Measurements from ENCODE around the gene OOSP2.
"Not testable (repeated sequence)": the region's sequence is repeated elsewhere in the genome, so short reads cannot be mapped to it uniquely, and the experiment has no call there.

Gene OOSP2

DNA sequence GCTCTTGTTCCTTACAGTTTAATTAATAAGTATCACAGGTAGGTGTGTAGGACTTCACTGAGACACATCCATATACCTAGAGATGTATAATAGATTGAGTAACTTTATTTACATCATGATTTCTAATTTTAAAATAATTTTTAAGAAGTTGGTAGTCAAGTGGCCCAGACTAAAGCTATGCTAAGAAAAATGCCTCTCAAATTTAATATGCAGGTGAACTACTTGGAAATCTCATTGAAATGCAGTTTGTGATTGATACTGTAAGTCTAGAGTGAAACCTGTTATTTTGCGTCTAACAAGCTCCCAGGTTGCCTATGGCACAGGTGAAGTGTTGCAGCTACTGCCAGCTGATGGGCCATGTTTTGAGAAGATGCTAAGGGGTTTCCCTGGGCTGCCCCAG lies 23.3 kb upstream of the OOSP2 start, which contains the start of gene OOSP4B:
TSS of gene OOSP4B (plus strand) at position 301 of the 400 bp plus-strand sequence.
- no peak for DNase-seq (ENCODE audit: low spot score)
- CTCF ChIA-PET: interaction anchor here (0.6 kb wide), 1 partner anchor 192 kb away, joined by 5 read pairs; no protein-coding TSS in a partner anchor
- no peak within 1 kb of the TSS for H3K27ac ChIP-seq
- no peak for TF ChIP-seq CTCF (conservative IDR thresholded peaks at IDR 0.05; ENCODE audit: low read depth)
- POLR2A ChIA-PET (ENCODE audit: low non-redundant PET): no interaction called here

DNA sequence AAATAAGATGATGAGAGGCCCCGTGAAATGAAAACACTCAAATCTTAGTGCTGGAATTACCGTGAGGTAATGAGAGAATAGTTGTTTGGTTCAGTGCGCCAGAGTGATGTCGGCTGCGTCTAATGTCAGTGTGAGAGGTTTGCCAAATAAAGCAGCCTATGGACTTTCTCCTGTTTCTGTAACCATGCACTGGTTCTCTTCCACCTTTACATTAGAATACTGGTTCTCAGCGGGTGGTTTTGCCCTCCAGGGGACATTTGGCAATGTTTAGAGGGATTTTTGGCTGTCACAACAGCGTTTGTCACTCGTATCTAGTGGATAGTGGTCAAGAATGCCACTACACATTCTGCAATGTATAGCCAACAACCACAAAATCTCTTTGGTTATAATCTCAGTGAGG lies 22.2 kb upstream of the OOSP2 start:
- ChIA-PET POLR2A (ENCODE audit: low non-redundant PET) (no interaction called here), CTCF (no interaction called here)
- no peak overlapping the region for H3K27ac ChIP-seq
- no peak for TF ChIP-seq CTCF (conservative IDR thresholded peaks at IDR 0.05; ENCODE audit: low read depth)
- DNase-seq (ENCODE audit: low spot score): no peak

- H3K27ac ChIP-seq; POLR2A ChIA-PET (ENCODE audit: low non-redundant PET); CTCF ChIA-PET; DNase-seq (ENCODE audit: low spot score): not testable (repeated sequence)
Observed at GRCh38 chr11:60020376-60020775, 19.8 kb upstream of the OOSP2 start.

DNA sequence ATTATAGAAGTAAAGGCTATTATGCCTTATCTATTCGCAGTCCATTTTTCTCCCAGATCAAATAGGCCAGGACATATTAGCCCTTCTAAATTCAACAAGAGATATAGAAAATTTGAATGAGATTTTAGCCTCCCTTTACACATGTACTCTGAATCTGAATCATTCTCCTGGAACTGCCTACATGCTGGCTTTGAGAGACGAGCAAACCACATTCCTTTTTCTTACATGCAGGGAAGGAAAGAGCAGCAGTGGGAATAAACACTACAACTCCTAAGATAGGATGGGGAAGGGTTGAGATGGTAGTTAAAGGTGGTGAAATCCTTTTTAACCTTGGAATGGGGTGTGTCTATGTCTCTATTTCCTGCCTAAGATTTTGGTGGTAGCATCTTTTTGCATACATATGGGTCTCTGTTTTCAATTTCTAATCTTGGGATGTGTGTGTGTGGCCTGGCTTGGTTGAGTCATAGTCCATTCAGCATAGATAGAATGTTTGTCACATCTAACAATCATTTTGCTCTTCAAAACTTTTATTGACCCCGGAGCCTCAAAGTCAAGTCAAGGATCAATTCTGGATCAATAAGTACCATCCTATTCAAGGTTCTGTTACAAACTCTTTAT lies 11.1 kb upstream of the OOSP2 start:
- H3K27ac ChIP-seq: no peak overlapping the region
- DNase-seq (ENCODE audit: low spot score): no peak
- no peak for TF ChIP-seq CTCF (conservative IDR thresholded peaks at IDR 0.05; ENCODE audit: low read depth)
- ChIA-PET POLR2A (ENCODE audit: low non-redundant PET) (no interaction called here), CTCF (no interaction called here)

- CTCF ChIA-PET: not testable (repeated sequence)
Observed at GRCh38 chr11:60050422-60050821, 10.2 kb downstream of the OOSP2 start.

DNA sequence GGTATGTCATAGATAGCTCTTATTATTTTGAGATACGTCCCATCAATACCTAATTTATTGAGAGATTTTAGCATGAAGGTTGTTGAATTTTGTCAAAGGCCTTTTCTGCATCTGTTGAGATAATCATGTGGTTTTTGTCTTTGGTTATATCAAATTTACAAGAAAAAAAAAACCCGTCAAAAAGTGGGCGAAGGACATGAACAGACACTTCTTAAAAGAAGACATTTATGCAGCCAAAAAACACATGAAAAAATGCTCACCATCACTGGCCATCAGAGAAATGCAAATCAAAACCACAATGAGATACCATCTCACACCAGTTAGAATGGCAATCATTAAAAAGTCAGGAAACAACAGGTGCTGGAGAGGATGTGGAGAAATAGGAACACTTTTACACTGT lies 10.6 kb downstream of the OOSP2 start:
- CTCF ChIA-PET; H3K27ac ChIP-seq; DNase-seq (ENCODE audit: low spot score); POLR2A ChIA-PET (ENCODE audit: low non-redundant PET): not testable (repeated sequence)

More at GRCh38 chr11:60050422-60050821, 10.2 kb downstream of the OOSP2 start:
- POLR2A ChIA-PET (ENCODE audit: low non-redundant PET); DNase-seq (ENCODE audit: low spot score); H3K27ac ChIP-seq: not testable (repeated sequence)

DNA sequence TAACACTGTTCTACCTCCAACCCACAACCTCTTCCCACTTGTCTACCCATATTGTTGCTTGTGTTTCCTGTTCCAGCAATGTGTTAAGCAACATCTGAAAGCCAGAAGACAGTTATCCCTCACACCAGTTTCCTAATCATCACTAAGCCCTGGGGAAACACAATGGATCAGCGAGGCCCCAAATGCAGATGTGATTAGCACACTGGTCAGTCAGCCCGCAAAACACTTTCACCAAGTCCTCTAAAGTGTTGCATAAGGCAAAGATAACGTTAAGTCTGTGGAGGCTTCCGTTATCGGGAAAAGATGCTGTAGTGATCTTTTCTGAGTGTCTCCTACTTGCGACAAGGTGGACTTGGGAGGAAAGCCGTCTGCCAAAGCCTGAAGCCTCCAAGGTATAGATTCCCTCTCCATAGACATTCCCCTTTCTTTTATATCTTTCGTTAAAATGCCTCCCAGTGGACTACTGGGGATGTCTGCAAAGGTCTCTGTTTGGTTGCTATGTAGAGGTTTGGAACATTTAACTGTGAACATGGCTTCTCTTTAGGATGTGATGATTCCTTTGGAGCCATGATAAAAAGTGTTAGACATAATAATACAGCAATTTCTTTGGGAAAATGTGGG lies 16.2 kb downstream of the OOSP2 start, which contains the start of gene MS4A3:
TSS of gene MS4A3 (plus strand) at position 317 of the 621 bp plus-strand sequence. CDS start 4,496 bp downstream, outside the sequence.
- ChIA-PET POLR2A (ENCODE audit: low non-redundant PET) (no interaction called here), CTCF (interaction anchor here (0.6 kb wide), 1 partner anchor 156 kb away, joined by 3 read pairs; no protein-coding TSS in a partner anchor)
- no peak for TF ChIP-seq CTCF (conservative IDR thresholded peaks at IDR 0.05; ENCODE audit: low read depth)
- no peak within 1 kb of the TSS for H3K27ac ChIP-seq
- DNase-seq (ENCODE audit: low spot score): no peak

- no peak overlapping the region for H3K27ac ChIP-seq
- ChIA-PET CTCF (no interaction called here), POLR2A (ENCODE audit: low non-redundant PET) (no interaction called here)
- TF ChIP-seq CTCF (conservative IDR thresholded peaks at IDR 0.05; ENCODE audit: low read depth): no peak
- peak; percentile 4 for DNase-seq (ENCODE audit: low spot score)
Observed at GRCh38 chr11:60059052-60059451, 18.8 kb downstream of the OOSP2 start.

Measured in RWPE1 (cell line).